MV-4-11 (cell line): Measurements from ENCODE around the gene WSCD1.

Experiments
- DNase-seq: peaks from one replicate; lab custom pipeline; 2025; lab: John Stamatoyannopoulos, UW

Gene WSCD1

DNA sequence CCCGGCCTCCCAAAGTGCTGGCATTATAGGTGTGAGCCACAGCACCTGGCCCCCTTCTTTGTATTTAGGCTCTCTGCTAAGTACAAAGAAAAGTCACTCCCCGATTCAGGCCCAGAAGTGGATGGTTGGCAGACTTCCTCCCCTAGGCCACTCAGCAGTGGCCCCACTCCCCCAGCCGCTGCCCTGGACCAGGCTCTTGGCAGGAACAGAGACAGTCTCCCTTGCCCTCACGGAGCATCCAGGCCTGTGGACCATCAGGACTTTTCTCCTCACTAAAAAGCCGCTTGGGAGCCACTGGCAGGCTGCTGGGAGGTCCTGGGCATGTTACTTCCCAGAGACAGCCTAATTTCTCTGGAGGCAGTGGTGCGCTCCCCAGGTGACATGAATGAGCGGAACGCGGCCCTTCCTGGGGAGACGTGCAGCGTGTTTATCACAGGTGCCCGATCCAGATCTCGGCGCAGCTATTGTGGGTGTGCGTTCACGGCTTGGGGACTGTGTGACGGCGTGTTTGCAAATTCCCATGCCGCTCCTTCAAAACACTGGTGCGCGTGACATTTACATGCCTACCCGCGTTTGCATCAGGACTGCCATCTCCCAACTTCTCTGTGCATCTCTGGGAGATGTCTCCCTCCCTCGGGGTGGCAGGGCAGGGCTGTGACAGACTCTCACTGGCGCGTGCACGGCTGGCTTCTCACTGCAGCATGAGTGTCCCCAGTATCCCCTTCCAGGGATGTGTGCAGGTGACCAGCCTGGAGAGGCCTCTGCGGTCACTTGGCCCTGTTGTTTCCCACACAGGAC is 16.6 kb downstream of the WSCD1 start:
- DNase-seq: no peak

GRCh38 chr17:6088141-6088540 is 18.0 kb downstream of the WSCD1 start:
- no peak for DNase-seq

GRCh38 chr17:6090253-6090652 is 20.1 kb downstream of the WSCD1 start:
- DNase-seq: no peak

GRCh38 chr17:6092182-6092902 is 22.2 kb downstream of the WSCD1 start:
- no peak for DNase-seq

- no peak for DNase-seq
Observed at GRCh38 chr17:6092903-6093468, 22.8 kb downstream of the WSCD1 start.

GRCh38 chr17:6094453-6094852 is 24.3 kb downstream of the WSCD1 start:
- DNase-seq: no peak

- DNase-seq: no peak
Observed at GRCh38 chr17:6094926-6095325, 24.7 kb downstream of the WSCD1 start.

GRCh38 chr17:6095501-6095900 is 25.3 kb downstream of the WSCD1 start:
- no peak for DNase-seq

DNA sequence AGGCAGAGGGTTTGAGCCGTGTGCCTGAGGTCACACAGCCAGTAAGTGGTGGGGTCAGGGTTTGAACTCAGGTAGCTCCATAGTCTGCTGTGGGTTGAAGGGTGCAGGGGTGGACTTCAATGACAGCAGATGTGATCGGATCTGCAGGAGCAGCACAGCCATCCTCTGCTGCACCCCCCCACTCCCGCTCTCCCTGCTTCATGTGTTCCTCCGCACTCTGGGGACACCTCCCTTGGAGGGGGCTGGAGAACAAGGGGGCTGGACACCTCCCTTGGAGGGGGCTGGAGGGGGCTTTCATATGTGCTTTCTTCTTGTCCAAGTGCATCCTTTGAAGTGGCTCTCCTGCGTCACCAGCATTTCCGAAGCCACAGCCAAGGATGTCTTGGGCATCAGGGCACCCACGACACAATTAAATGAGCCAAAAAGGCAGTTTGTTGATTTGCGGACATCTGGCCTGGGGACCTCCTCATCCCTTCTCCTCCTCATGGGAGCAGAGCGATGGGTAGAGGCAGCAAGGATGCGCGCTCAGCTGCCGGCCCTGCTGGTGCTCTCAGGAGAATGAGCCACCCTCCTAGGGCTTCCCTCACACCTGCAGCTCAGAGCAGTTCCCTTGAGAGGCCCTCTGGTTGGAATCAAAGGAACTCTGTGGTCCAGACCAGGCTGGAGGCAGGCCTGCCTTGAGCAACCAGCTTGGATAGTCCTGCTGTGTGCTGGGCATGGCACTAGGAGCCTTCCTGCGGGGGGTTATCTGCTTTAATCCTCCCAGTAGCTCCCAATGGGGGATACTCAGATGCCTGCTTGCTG is 26.2 kb downstream of the WSCD1 start:
- DNase-seq: no peak

- no peak for DNase-seq
Observed at GRCh38 chr17:6097005-6097279, 26.8 kb downstream of the WSCD1 start.

DNA sequence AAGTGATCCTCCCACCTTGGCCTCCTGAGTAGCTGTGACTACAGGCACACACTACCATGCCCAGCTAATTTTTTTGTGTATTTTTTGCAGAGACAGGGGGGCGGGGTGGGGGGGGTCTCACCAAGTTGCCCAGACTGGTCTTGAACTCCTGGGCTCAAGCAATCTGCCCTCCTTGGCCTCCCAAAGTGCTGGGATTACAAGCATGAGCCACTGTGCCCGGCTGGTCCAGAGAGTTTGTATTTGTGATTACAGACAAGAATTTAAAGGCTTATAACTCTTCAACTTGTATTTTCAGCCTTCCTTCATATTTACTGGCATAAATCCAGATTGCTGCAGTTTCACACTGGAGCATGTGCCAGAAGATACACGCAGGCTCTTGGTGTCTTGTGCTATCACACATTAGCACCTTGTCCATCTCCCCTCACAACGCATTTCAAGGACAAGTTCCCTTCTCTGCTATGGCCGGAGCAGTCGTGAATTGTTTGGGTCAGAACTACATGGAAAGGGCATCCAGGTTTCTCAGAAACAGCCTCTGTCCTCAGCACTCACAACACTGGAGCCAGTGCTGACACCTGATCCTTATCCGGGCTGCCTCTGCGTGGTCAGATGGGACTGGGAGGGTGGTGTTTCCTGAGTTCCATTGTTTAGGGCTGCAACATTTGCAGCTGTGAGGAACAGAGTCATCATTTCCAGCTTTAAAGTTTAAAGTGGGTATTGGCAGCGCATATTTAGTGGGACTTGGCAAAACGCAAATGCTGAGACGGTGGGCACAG is 28.1 kb downstream of the WSCD1 start:
- no peak for DNase-seq

- DNase-seq: no peak
Observed at GRCh38 chr17:6098823-6099180, 28.6 kb downstream of the WSCD1 start.

DNA sequence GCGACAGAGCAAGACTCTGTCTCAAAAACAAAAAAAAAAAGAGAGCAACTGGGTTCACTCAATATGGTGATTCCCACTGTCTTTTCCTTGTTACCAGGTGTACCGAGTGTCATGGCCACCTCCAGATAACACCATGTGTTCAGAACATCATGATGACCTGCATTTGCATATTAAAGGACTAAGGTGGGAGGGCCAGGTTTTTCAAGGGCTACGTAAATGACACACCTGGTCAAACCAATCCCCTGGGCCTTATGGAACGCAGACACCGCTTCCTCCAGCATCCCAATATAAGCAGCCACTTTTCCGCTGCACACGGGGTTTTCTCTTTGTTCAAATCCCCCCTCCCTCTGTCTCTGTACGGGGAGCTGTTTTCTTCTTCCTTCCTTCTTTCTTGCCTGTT is 29.3 kb downstream of the WSCD1 start:
- no peak for DNase-seq

DNA sequence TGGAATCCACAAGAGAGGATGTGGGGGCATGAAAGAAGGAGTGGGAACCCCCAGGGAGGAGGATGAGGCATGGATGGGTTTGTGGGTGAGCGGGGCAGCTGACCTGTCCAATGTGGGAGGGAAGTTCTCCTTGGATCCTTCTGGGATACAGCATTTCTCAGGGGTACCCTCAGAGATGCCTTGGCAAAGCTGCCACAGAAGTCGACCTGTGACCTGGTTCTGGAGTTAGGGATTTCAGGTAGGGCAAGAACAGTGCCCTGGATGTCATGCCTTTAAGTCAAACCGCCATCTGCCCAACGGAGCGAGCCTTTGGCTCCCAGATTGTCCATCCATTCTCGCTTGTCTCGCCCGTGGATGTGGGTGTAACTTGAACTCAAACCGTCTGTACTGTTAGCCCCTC is 30.0 kb downstream of the WSCD1 start:
- no peak for DNase-seq

GRCh38 chr17:6100891-6101500 is 30.8 kb downstream of the WSCD1 start:
- DNase-seq: no peak

GRCh38 chr17:6101706-6102105 is 31.5 kb downstream of the WSCD1 start:
- DNase-seq: no peak

- DNase-seq: no peak
Observed at GRCh38 chr17:6102615-6103014, 32.4 kb downstream of the WSCD1 start.

GRCh38 chr17:6104956-6105648 is 34.9 kb downstream of the WSCD1 start:
- no peak for DNase-seq

GRCh38 chr17:6105649-6106007 is 35.4 kb downstream of the WSCD1 start:
- no peak for DNase-seq

GRCh38 chr17:6106212-6106611 is 36.0 kb downstream of the WSCD1 start:
- no peak for DNase-seq

GRCh38 chr17:6107791-6108190 is 37.6 kb downstream of the WSCD1 start:
- no peak for DNase-seq
